A549 (cell line): ENCODE results near the gene CXCL1.

ENCODE experiments used
- ATOH8 ChIP-seq: fragments of 250-450 bp; sonication (Bioruptor Pico); IDR thresholded peaks from 2 replicates; pipeline ENCODE4 v1.5.0; 2020; ENCODE audit warnings: low read depth, mild to moderate bottlenecking, moderate library complexity
- CEBPB ChIP-seq, 2 experiments: fragments of >200 bp in 1 of 2; sonication (Bioruptor Twin) in 1 of 2; formaldehyde crosslinking in 1 of 2; IDR thresholded peaks; 2 replicates each; pipeline ENCODE4 v1.6.1; 2012 to 2016
- KDM5A ChIP-seq: fragments of 200-600 bp; sonication (generic); IDR thresholded peaks from 2 replicates; pipeline ENCODE4 v1.6.1; 2016; ENCODE audit warnings: antibody characterized with exemption, mild to moderate bottlenecking
- MYC ChIP-seq: IDR thresholded peaks from 2 replicates; pipeline ENCODE4 v1.6.1; 2012; ENCODE audit warnings: mild to moderate bottlenecking, inconsistent platforms, low read length, improper control_type of control experiment, borderline replicate concordance
- REST ChIP-seq: fragments of 200-600 bp; sonication (generic); IDR thresholded peaks from 2 replicates; pipeline ENCODE4 v1.6.1; 2016; ENCODE audit warnings: antibody characterized with exemption, mild to moderate bottlenecking, moderate library complexity

GRCh38 chr4:73864961-73865360, 4.2 kb upstream of the CXCL1 start:
- no peak for TF ChIP-seq ATOH8 (CRISPR knock-in tag)
- TF ChIP-seq REST, result no peak
- no peak for TF ChIP-seq CEBPB (IDR thresholded peaks at IDR 0.05)
- no peak for TF ChIP-seq MYC
- no peak for TF ChIP-seq KDM5A
